ENCODE measurements around the gene CACNB2. TPM values are rescaled to one million over a fixed set of nuclear protein-coding genes. Genes with fewer than 3 reads are reported as not detected.

Gene CACNB2
- polyA plus RNA-seq, 2 of the 4 experiments (the other 2 are of a cell fraction) = not detected

DNA sequence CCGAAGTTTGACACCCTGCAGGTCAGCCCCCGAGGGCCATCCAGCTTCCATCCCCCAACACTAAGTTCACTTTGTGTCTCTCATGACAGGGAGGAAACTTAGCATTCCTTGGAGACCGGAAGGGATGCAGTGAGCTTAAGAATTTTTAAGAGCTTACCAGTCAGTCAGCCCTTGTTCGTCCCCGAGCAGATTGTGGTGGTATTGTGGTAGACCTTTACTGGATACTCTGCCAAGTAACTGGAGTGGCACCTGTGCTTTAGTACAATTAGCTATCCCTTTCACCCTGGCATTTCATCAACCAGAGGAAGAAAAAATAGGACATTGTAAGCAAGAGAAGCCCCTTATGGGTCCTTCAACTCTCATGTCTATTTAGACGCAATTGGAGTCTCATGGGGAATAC lies 436.4 kb downstream of the CACNB2 start:
- 88% methylated on average over 6 of the region's 6 CpGs for WGBS (ENCODE audit: missing lambda C conversion rate)
- H3K4me1 ChIP-seq = no peaks in the 10 kb centered on the region
- H3K9me3 ChIP-seq = peaks cover 7% of the 10 kb centered on the region; the same call in 1 of the 3 replicates
- no peak for TF ChIP-seq BHLHE40 (IDR thresholded peaks at IDR 0.05; ENCODE audit: low read depth, low read length)
- no peak for TF ChIP-seq ZC3H11A (IDR thresholded peaks at IDR 0.05)
- FAIRE-seq = no peak
- no peak overlapping the region for H3K4me3 ChIP-seq
- POLR2A ChIA-PET = no interaction called here
- CTCF ChIA-PET = no interaction called here
- no peak overlapping the region for H3K4me2 ChIP-seq
- DNase-seq (ENCODE audit: low read depth in 1 of 2, low spot score in 1 of 2) = no peak
- ATAC-seq = no peak
- no peak overlapping the region for H3K27ac ChIP-seq

GRCh38 chr10:18577823-18578685 lies 437.8 kb downstream of the CACNB2 start:
- no peak for TF ChIP-seq HDAC2 (IDR thresholded peaks at IDR 0.05)
- no peak for TF ChIP-seq FOXS1 (CRISPR knock-in tag; IDR thresholded peaks at IDR 0.05)
- no peak for TF ChIP-seq HES2 (IDR thresholded peaks at IDR 0.05)
- TF ChIP-seq POLR2AphosphoS2 (conservative IDR thresholded peaks at IDR 0.05; ENCODE audit: low read length) = no peak
- no peak for TF ChIP-seq KDM1A (IDR thresholded peaks at IDR 0.05; ENCODE audit: low read depth)
- no peak for TF ChIP-seq HOXA7 (CRISPR knock-in tag; IDR thresholded peaks at IDR 0.05)
- TF ChIP-seq, protein P1, sequence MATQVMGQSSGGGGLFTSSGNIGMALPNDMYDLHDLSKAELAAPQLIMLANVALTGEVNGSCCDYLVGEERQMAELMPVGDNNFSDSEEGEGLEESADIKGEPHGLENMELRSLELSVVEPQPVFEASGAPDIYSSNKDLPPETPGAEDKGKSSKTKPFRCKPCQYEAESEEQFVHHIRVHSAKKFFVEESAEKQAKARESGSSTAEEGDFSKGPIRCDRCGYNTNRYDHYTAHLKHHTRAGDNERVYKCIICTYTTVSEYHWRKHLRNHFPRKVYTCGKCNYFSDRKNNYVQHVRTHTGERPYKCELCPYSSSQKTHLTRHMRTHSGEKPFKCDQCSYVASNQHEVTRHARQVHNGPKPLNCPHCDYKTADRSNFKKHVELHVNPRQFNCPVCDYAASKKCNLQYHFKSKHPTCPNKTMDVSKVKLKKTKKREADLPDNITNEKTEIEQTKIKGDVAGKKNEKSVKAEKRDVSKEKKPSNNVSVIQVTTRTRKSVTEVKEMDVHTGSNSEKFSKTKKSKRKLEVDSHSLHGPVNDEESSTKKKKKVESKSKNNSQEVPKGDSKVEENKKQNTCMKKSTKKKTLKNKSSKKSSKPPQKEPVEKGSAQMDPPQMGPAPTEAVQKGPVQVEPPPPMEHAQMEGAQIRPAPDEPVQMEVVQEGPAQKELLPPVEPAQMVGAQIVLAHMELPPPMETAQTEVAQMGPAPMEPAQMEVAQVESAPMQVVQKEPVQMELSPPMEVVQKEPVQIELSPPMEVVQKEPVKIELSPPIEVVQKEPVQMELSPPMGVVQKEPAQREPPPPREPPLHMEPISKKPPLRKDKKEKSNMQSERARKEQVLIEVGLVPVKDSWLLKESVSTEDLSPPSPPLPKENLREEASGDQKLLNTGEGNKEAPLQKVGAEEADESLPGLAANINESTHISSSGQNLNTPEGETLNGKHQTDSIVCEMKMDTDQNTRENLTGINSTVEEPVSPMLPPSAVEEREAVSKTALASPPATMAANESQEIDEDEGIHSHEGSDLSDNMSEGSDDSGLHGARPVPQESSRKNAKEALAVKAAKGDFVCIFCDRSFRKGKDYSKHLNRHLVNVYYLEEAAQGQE (IDR thresholded peaks at IDR 0.05) = no peak
- no peak for TF ChIP-seq JUN (IDR thresholded peaks at IDR 0.05)
- no peak for TF ChIP-seq ZFP36 (IDR thresholded peaks at IDR 0.05; ENCODE audit: borderline replicate concordance, partially characterized antibody)
- TF ChIP-seq E2F6 (IDR thresholded peaks at IDR 0.05; ENCODE audit: borderline replicate concordance, low read depth) = no peak
- TF ChIP-seq RCOR1 (IDR thresholded peaks at IDR 0.05; ENCODE audit: low read depth, low read length) = no peak
- Histone ChIP-seq H3K27ac (no peak overlapping the region), H3K4me1 (no peaks in the 10 kb centered on the region), H3K9me3 (no peaks in the 10 kb centered on the region; the same call in 2 of the 3 replicates), H3K4me2 (no peak overlapping the region), H3K4me3 (no peak overlapping the region)
- POLR2A ChIA-PET = no interaction called here
- no peak for DNase-seq (ENCODE audit: low read depth in 1 of 2, low spot score in 1 of 2)
- no peak for FAIRE-seq
- CTCF ChIA-PET = no interaction called here
- WGBS (ENCODE audit: missing lambda C conversion rate) = 85% methylated on average over 15 of the region's 15 CpGs
- ATAC-seq = no peak

- POLR2A ChIA-PET = no interaction called here
- TF ChIP-seq RNF2 (IDR thresholded peaks at IDR 0.05; ENCODE audit: borderline replicate concordance, low read depth) (no peak), RAD21 (conservative IDR thresholded peaks at IDR 0.05 in 1 of 2, IDR thresholded peaks at IDR 0.05 in 1 of 2) (no peak), NR3C1 (IDR thresholded peaks at IDR 0.05) (no peak), RCOR1 (IDR thresholded peaks at IDR 0.05; ENCODE audit: low read depth, low read length) (no peak), HEYL (CRISPR knock-in tag; IDR thresholded peaks at IDR 0.05) (no peak)
- TF ChIP-seq, protein P2, sequence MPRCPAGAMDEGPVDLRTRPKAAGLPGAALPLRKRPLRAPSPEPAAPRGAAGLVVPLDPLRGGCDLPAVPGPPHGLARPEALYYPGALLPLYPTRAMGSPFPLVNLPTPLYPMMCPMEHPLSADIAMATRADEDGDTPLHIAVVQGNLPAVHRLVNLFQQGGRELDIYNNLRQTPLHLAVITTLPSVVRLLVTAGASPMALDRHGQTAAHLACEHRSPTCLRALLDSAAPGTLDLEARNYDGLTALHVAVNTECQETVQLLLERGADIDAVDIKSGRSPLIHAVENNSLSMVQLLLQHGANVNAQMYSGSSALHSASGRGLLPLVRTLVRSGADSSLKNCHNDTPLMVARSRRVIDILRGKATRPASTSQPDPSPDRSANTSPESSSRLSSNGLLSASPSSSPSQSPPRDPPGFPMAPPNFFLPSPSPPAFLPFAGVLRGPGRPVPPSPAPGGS (IDR thresholded peaks at IDR 0.05) = no peak
- H3K4me2 ChIP-seq = no peak overlapping the region
- DNase-seq (ENCODE audit: low read depth in 1 of 2, low spot score in 1 of 2) (no peak), ATAC-seq (no peak), FAIRE-seq (no peak)
- CTCF ChIA-PET = interaction anchor here (0.6 kb wide), 1 partner anchor 650 kb away, joined by 3 read pairs; no protein-coding TSS in a partner anchor
- no peak overlapping the region for H3K27ac ChIP-seq
- no peaks in the 10 kb centered on the region for H3K4me1 ChIP-seq
- 91% methylated on average over 3 of the region's 3 CpGs for WGBS (ENCODE audit: missing lambda C conversion rate)
- no peaks in the 10 kb centered on the region; the same call in 2 of the 3 replicates for H3K9me3 ChIP-seq
- no peak overlapping the region for H3K4me3 ChIP-seq
These were observed 442.6 kb downstream of the CACNB2 start for GRCh38 chr10:18582803-18583202.

Data from A549 (cell line).